ENCODE results near the gene AHI1. TPM values are rescaled to one million over a fixed set of nuclear protein-coding genes. Genes with fewer than 3 reads are reported as not detected.

AHI1 gene
- total and polyA plus RNA-seq, 8 donors = 3.7 to 89.9 (median 49.5) TPM

DNA sequence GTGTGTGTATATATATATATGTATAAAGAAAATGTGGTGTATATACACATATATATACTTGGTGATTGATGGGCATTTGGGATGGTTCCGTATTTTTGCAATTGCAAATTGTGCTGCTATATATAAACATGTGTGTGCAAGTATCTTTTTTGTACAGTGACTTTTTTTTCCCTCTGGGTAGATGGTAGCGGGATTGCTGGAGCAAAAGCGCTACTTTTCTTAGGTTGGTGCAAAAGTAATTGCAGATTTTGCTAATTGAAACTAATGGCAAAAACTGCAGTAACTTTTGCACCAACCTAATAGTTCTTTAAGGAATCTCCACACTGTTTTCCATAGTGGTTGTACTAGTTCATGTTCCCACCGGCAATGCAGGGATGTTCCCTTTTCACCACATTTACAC lies 135.4 kb downstream of the AHI1 start:
- 98 to 100% (median 98%) methylated on average over 4 of the region's 4 CpGs for WGBS, 5 donors
- TF ChIP-seq POLR2AphosphoS5 (IDR thresholded peaks at IDR 0.05) (no peak), POLR2A (IDR thresholded peaks at IDR 0.05) (no peak), EP300 (IDR thresholded peaks at IDR 0.05) (no peak)
- TF ChIP-seq, protein P1, sequence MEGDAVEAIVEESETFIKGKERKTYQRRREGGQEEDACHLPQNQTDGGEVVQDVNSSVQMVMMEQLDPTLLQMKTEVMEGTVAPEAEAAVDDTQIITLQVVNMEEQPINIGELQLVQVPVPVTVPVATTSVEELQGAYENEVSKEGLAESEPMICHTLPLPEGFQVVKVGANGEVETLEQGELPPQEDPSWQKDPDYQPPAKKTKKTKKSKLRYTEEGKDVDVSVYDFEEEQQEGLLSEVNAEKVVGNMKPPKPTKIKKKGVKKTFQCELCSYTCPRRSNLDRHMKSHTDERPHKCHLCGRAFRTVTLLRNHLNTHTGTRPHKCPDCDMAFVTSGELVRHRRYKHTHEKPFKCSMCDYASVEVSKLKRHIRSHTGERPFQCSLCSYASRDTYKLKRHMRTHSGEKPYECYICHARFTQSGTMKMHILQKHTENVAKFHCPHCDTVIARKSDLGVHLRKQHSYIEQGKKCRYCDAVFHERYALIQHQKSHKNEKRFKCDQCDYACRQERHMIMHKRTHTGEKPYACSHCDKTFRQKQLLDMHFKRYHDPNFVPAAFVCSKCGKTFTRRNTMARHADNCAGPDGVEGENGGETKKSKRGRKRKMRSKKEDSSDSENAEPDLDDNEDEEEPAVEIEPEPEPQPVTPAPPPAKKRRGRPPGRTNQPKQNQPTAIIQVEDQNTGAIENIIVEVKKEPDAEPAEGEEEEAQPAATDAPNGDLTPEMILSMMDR (IDR thresholded peaks at IDR 0.05) = no peak
- Histone ChIP-seq H3K4me3 (no peak overlapping the region), H3K27me3 (no peaks in the 10 kb centered on the region), H3K27ac (no peak overlapping the region), H3K9me3 (peaks cover 0 to 24% (median 8%) of the 10 kb centered on the region in 4 donors), H3K36me3 (peaks cover 0 to 6% (median under 1%) of the 10 kb centered on the region in 4 donors), H3K4me1 (no peaks in the 10 kb centered on the region)
- intact Hi-C loops (cut with DNase I; ENCODE audit: low total_unique reads) = no loop called here
- no peak for DNase-seq

DNA sequence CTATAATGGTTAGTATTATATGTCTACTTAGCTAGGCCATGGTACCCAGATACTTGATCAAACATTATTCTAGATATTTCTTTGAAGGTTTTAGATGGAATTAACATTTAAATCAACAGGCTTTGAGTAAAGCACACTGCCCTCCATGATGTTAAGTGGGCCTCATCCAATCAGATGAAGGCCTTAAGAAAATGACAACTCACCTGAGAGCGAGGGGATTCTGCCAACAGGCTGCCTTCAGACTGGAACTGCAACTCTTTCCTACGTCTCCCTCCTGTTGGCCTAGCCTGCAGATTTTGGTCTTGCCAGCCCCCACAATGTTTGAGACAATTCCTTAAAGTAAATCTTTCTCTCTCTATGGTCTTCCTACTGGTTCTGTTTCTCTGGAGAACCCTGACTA lies 137.3 kb downstream of the AHI1 start:
- intact Hi-C loops (cut with DNase I; ENCODE audit: low total_unique reads) = no loop called here
- WGBS, 5 donors = 92 to 98% (median 95%) methylated on average over 2 of the region's 2 CpGs
- H3K4me1 ChIP-seq = peaks cover 0 to under 1% (median 0%) of the 10 kb centered on the region in 4 donors

DNA sequence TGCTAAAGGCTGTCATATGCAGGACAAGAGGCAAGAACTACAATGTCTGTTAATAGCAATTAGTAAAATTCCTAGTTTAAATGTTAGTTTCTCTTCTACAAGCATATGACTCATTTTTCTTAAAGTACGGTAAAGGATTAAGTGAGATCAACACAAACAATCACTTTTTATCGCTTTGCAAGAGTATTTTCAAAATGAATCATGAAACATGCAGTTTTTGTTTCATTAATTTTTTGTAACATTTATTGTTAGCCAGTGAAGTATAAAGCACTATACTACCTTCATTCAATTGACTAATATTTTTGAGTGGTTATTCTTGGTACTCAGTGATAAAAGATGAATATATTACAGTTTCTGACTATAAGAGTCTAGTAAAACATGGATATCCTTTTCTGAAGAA lies 138.6 kb downstream of the AHI1 start:
- Histone ChIP-seq H3K27me3 (no peaks in the 10 kb centered on the region), H3K4me1 (peaks cover 0 to 11% (median 5%) of the 10 kb centered on the region in 4 donors), H3K27ac (no peak overlapping the region), H3K4me3 (no peak overlapping the region), H3K36me3 (peaks cover 0 to 20% (median 3%) of the 10 kb centered on the region in 4 donors), H3K9me3 (peaks cover 0 to 5% (median 0%) of the 10 kb centered on the region in 4 donors)
- no peak for DNase-seq
- 54 to 78% (median 74%) methylated on average over 2 of the region's 2 CpGs for WGBS, 5 donors
- no peak for TF ChIP-seq POLR2A (IDR thresholded peaks at IDR 0.05)
- TF ChIP-seq EP300 (IDR thresholded peaks at IDR 0.05) = no peak
- TF ChIP-seq POLR2AphosphoS5 (IDR thresholded peaks at IDR 0.05) = no peak
- TF ChIP-seq, protein P1 (IDR thresholded peaks at IDR 0.05) = no peak
- intact Hi-C loops (cut with DNase I; ENCODE audit: low total_unique reads) = no loop called here

More for the DNA sequence above, 137.3 kb downstream of the AHI1 start:
- no peaks in the 10 kb centered on the region for H3K27me3 ChIP-seq
- DNase-seq = no peak
- H3K4me3 ChIP-seq = no peak overlapping the region
- H3K36me3 ChIP-seq = peaks cover 0 to 20% (median 3%) of the 10 kb centered on the region in 4 donors
- H3K9me3 ChIP-seq = peaks cover 0 to 13% (median 3%) of the 10 kb centered on the region in 4 donors
- no peak overlapping the region for H3K27ac ChIP-seq
- TF ChIP-seq EP300 (IDR thresholded peaks at IDR 0.05) (no peak), POLR2AphosphoS5 (IDR thresholded peaks at IDR 0.05) (no peak), POLR2A (IDR thresholded peaks at IDR 0.05) (no peak)
- TF ChIP-seq, protein P1 (IDR thresholded peaks at IDR 0.05) = no peak

DNA sequence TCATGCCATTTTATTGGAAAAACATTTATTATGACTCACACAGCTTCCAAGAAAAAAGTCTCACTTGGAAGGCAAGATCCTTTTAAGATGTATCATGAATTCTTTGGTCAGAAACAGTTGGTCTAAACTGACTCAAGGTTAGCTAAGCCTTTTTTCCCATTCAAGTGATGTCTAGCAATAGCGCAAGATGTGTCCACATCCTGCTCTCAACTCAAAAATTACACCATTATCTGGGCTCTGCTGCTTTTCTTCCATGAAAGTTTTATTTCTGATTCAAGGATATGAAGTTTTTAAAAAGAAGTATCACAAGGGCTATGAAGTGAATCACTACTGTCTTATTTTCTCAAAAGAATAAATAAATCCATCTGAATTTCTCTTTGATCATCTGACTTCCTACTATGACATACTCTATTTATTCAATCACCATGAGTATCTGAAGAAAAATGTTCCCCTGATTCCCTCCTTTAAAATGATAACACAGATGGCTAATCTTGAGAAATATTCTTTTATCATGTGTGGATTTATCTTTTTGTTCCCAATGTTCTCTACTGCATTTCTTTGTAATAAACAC lies 139.2 kb downstream of the AHI1 start:
- Histone ChIP-seq H3K9me3 (no peaks in the 10 kb centered on the region), H3K36me3 (peaks cover 0 to 20% (median 3%) of the 10 kb centered on the region in 4 donors), H3K4me1 (peaks cover 0 to 14% (median 5%) of the 10 kb centered on the region in 4 donors), H3K27me3 (no peaks in the 10 kb centered on the region), H3K4me3 (no peak overlapping the region), H3K27ac (no peak overlapping the region)
- 90 to 97% (median 95%) methylated on average over 1 of the region's 1 CpG for WGBS, 5 donors
- intact Hi-C loops (cut with DNase I; ENCODE audit: low total_unique reads) = no loop called here
- TF ChIP-seq POLR2A (IDR thresholded peaks at IDR 0.05) = no peak
- no peak for TF ChIP-seq POLR2AphosphoS5 (IDR thresholded peaks at IDR 0.05)
- TF ChIP-seq, protein P1 (IDR thresholded peaks at IDR 0.05) = no peak
- no peak for TF ChIP-seq EP300 (IDR thresholded peaks at IDR 0.05)
- DNase-seq = no peak

All from stomach (tissue), 9 donors.